HL-60 (cell line): Measurements from ENCODE around the gene LGALS9B.
"Not testable (repeated sequence)": the region's sequence is repeated elsewhere in the genome, so short reads cannot be mapped to it uniquely, and the experiment has no call there.

ENCODE experiments used
- CTCF ChIP-seq: IDR thresholded peaks from one replicate; pipeline ENCODE4 v1.5.1; 2011; ENCODE audit warnings: low read length, control low read depth, inconsistent platforms; ENCODE audit not compliant: insufficient read depth
- GABPA ChIP-seq: IDR thresholded peaks from 2 replicates; pipeline ENCODE4 v1.6.1; 2012; ENCODE audit warnings: low read depth
- POLR2AphosphoS5 ChIP-seq: IDR thresholded peaks from 2 replicates; pipeline ENCODE4 v1.6.1; 2012; ENCODE audit warnings: low read depth
- REST ChIP-seq: IDR thresholded peaks from 2 replicates; pipeline ENCODE4 v1.6.1; 2012; ENCODE audit warnings: low read depth; ENCODE audit not compliant: insufficient replicate concordance
- SPI1 ChIP-seq: IDR thresholded peaks from 2 replicates; pipeline ENCODE4 v1.6.1; 2012; ENCODE audit warnings: low read depth, mild to moderate bottlenecking, borderline replicate concordance

- TF ChIP-seq CTCF, POLR2AphosphoS5, GABPA, REST, SPI1: not testable (repeated sequence)
These were observed 5.2 kb downstream of the LGALS9B start for GRCh38 chr17:20462158-20462557.
